KMS-11 (cell line): Measurements from ENCODE around the gene PIGL.

Source experiments
- H2AFZ ChIP-seq: fragments of 200-600 bp; sonication (generic); 2 replicates; pipeline ENCODE4 v1.6.1; 2016; ENCODE audit warnings: antibody characterized with exemption, mixed run types, low read depth
- H3K27ac ChIP-seq: fragments of 200-600 bp; sonication (generic); 2 replicates; pipeline ENCODE4 v1.6.1; 2016; ENCODE audit warnings: mild to moderate bottlenecking, mixed run types
- H3K27me3 ChIP-seq: fragments of 200-600 bp; sonication (generic); 2 replicates; pipeline ENCODE4 v1.6.1; 2017; ENCODE audit warnings: mild to moderate bottlenecking, low read depth, mixed run types, moderate library complexity; ENCODE audit not compliant: insufficient read depth
- H3K36me3 ChIP-seq: fragments of 200-600 bp; sonication (generic); 2 replicates; pipeline ENCODE4 v1.6.1; 2017; ENCODE audit warnings: mild to moderate bottlenecking, mixed run types; ENCODE audit not compliant: insufficient read depth
- H3K4me1 ChIP-seq: fragments of 200-600 bp; sonication (generic); 2 replicates; pipeline ENCODE4 v1.6.1; 2016; ENCODE audit warnings: mild to moderate bottlenecking, low read depth, mixed run types; ENCODE audit not compliant: poor library complexity, severe bottlenecking
- H3K4me2 ChIP-seq: fragments of 200-600 bp; sonication (generic); 2 replicates; pipeline ENCODE4 v1.7.0; 2016; ENCODE audit warnings: mild to moderate bottlenecking, mixed run types
- H3K4me3 ChIP-seq: fragments of 200-600 bp; sonication (generic); IDR thresholded peaks from 2 replicates; pipeline ENCODE4 v1.6.1; 2017; ENCODE audit warnings: low read depth, low read length, mixed read lengths; ENCODE audit not compliant: insufficient read depth
- H3K79me2 ChIP-seq: fragments of 200-600 bp; sonication (generic); 2 replicates; pipeline ENCODE4 v1.6.1; 2016; ENCODE audit warnings: low read depth, mixed run types; ENCODE audit not compliant: insufficient read depth
- H3K9ac ChIP-seq: fragments of 200-600 bp; sonication (generic); 2 replicates; pipeline ENCODE4 v1.6.1; 2016; ENCODE audit warnings: mild to moderate bottlenecking, mixed run types
- H4K20me1 ChIP-seq: fragments of 200-600 bp; sonication (generic); 2 replicates; pipeline ENCODE4 v1.6.1; 2016; ENCODE audit warnings: mild to moderate bottlenecking, mixed run types; ENCODE audit not compliant: insufficient read depth
- CTCF ChIP-seq: fragments of 200-600 bp; sonication (generic); conservative IDR thresholded peaks from 2 replicates; pipeline ENCODE4 v1.6.1; 2017; ENCODE audit warnings: low read depth, mild to moderate bottlenecking, antibody characterized with exemption, low read length, moderate library complexity, mixed read lengths

PIGL gene

DNA sequence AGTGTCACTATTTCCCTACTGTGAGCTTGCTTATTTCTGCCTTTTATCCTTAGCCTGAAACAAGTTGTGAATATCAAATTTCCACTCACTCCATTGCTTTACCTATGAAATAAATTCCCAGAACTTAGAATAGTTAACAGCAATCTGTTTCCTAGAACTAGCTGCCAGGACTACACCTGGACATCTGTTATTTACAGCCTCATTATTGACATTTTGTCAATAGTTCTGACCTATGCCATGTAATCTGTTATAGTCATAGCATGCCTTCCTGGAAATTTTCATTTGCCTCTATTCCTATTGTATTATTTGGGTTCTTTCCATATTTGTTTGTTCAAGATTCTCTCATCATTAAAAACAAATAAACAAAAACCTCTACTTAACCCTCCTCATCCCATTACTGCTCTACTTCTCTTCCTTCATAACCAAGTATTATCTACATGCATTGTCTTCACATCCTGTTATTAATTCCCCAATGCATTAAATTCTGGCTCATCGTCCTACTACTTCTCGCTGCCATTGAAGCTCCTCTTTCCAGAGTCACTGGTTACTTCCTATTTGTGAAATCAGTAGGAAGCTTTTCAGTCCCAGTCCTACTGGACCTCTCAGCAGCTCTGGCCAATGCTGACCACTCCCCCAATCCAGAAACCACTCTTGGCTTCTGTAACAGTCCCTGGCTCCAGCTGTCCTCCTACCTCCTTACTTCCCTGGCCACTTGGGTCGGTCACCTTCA, 55.3 kb downstream of the PIGL start:
- no peak for TF ChIP-seq CTCF
- no peak overlapping the region for H3K27ac ChIP-seq

DNA sequence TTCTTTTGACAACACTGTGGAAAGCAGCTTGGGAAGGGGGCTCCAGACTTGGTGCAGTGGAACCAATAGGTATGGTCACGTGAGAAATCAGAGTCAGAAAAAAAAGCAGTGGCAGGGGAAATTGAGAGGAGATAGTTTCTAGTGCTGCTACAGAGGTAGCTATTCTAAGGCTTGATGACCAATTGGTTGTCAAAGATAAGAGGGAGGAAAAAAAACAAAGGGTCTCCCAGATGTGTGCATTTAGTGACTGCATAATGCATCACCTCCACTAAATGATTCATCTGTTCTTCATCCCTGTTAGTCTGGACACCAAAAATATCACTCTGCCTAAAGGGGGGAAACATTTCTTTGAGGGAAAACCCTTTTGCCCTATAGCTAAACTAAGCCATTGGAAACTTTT, 56.5 kb downstream of the PIGL start:
- Histone ChIP-seq H3K4me3 (no peak overlapping the region), H3K4me1 (no peaks in the 10 kb centered on the region), H3K79me2 (no peaks in the 10 kb centered on the region), H3K9ac (no peak overlapping the region), H4K20me1 (no peaks in the 10 kb centered on the region), H3K4me2 (no peak overlapping the region), H3K27ac (no peak overlapping the region), H2AFZ (no peak overlapping the region), H3K36me3 (no peaks in the 10 kb centered on the region), H3K27me3 (no peaks in the 10 kb centered on the region)
- TF ChIP-seq CTCF = no peak

More for the DNA sequence above, 55.3 kb downstream of the PIGL start:
- H3K4me1 ChIP-seq = no peaks in the 10 kb centered on the region
- H3K9ac ChIP-seq = no peak overlapping the region
- H3K4me2 ChIP-seq = no peak overlapping the region
- no peak overlapping the region for H3K4me3 ChIP-seq
- H3K36me3 ChIP-seq = no peaks in the 10 kb centered on the region
- no peaks in the 10 kb centered on the region for H3K79me2 ChIP-seq
- H4K20me1 ChIP-seq = no peaks in the 10 kb centered on the region
- H3K27me3 ChIP-seq = no peaks in the 10 kb centered on the region
- no peak overlapping the region for H2AFZ ChIP-seq

DNA sequence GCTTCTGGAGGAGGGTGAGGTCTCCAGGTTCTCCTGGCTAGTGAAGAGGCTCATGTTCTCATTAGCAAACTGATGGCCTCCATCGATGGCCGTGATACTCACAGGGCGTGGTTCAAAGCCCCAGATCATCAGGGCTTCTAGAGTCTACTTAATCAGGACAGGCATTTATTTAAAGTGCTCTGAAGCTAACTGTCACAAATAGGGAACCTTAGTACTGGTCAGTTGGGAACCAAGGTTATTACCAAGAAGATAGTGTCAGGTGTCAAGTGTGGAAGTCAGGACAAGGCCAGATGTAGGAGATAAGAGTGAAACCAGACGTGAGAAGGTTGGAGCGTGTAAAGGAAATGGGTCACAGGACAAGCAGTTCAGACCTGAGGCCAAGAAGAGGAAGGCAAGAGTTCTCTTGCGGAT, 56.9 kb downstream of the PIGL start:
- Histone ChIP-seq H3K36me3 (no peaks in the 10 kb centered on the region), H3K4me3 (no peak overlapping the region), H3K9ac (no peak overlapping the region), H3K27ac (no peak overlapping the region), H2AFZ (no peak overlapping the region), H3K4me2 (no peak overlapping the region), H3K79me2 (no peaks in the 10 kb centered on the region), H3K27me3 (no peaks in the 10 kb centered on the region), H4K20me1 (no peaks in the 10 kb centered on the region), H3K4me1 (no peaks in the 10 kb centered on the region)
- no peak for TF ChIP-seq CTCF

DNA sequence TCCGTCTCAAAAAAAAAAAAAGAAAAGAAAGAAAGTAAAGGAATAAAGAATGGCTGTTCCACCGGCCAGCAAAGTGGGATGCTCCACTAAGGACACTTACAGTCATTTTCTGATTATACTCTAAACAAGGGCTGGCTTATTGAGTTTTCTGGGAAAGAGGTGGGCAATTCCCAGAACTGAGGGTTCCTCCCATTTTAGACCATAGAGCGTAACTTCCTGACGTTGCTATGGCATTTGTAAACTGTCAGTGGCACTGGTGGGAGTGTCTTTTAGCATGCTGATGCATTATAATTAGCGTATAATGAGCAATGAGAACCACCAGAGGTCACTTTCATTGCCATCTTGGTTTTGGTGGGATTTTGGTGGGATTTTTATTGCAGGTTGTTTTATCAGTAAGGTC, 58.0 kb downstream of the PIGL start:
- Histone ChIP-seq H3K4me3 (no peak overlapping the region), H3K36me3 (no peaks in the 10 kb centered on the region), H3K79me2 (no peaks in the 10 kb centered on the region), H2AFZ (no peak overlapping the region), H3K27ac (no peak overlapping the region), H3K27me3 (no peaks in the 10 kb centered on the region), H3K9ac (no peak overlapping the region), H4K20me1 (no peaks in the 10 kb centered on the region), H3K4me2 (no peak overlapping the region), H3K4me1 (no peaks in the 10 kb centered on the region)
- no peak for TF ChIP-seq CTCF
